Stimulated activated naive CD4-positive, alpha-beta T cell (primary cell): ENCODE data around the gene C4orf50.

Experiments used
- DNase-seq, 6 experiments: peaks; one replicate each; lab custom pipeline; 2025; lab: John Stamatoyannopoulos, UW

Gene C4orf50

DNA sequence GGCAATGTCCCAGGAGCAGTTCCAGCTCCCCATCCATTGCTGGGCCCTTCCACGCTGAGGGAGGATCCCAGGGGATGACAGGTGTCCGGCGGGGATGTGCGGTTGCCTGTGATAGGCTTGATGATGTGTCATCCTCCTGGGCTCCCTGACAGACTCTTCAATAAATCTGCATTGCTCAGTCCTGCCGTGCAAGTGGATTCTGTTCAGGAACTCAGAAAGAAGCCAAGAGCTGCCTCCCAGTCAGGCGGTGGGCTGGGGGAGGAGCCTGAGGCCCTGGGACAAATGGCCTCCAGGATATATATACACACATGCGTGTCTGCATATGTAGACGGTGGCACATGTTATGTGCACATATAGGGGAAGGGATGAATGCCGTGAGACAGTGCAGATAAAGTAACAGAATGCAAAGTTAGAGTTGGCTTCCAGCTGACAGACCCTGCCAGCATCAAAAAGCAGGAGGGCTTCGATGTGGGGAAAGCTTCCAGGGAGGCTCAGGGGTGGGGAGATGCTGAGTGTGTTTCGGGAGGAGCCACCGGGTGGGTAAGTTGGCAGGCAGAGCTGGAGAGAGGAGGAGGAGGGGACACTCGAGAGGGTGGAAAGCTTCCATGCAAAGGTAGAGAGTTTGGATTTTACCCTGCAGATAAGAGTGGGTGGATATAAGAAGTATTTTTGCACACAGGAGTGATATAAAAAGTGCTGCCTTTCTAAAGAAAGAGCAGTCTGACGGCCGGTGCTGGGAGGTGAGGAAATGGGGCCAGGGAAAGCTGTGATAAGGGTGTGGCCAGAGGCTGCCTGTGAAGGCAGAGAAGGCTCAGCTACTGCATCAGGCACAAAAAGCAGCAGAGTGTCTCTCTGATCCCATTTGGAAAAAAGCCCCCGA lies 96.9 kb downstream of the C4orf50 start:
- DNase-seq: no peak

DNA sequence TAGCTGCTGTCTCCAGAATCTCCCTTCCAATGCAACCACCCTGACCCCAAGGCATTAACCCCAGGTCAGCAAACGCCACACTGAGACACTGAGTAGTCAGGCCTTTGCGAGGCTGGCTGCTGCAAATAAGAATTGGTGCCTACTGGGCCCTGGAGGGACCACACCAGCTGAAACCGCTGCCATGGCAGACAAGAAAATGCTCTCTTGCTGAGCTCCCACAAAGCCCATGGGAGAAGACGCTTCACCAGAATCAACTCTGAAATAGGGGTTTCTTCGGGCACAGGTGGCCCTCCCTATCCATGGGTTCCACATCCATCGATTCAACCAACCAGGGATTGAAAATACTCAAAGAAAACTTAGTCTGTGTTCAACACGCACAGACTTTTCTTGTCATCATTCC lies 98.7 kb downstream of the C4orf50 start:
- no peak for DNase-seq

DNA sequence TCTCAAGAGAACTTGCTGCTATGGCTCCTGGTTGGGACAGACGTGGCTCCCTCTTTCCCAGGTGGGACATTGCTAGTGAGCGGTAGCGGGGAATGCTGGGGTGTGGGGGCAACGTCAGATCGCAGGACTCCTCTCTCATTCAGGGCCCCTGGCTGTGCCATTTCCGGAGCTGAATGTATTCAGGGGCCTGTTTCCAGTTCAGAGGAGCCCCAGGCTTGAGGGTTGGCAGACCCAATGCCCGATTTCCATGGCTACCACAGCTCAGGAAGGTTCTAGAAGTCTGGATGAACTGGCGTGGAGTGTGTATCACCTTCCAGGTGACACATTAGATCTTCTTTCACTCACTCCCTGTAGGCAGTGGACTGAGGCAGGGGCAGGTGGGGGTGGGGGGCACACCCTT lies 99.2 kb downstream of the C4orf50 start:
- no peak for DNase-seq

DNA sequence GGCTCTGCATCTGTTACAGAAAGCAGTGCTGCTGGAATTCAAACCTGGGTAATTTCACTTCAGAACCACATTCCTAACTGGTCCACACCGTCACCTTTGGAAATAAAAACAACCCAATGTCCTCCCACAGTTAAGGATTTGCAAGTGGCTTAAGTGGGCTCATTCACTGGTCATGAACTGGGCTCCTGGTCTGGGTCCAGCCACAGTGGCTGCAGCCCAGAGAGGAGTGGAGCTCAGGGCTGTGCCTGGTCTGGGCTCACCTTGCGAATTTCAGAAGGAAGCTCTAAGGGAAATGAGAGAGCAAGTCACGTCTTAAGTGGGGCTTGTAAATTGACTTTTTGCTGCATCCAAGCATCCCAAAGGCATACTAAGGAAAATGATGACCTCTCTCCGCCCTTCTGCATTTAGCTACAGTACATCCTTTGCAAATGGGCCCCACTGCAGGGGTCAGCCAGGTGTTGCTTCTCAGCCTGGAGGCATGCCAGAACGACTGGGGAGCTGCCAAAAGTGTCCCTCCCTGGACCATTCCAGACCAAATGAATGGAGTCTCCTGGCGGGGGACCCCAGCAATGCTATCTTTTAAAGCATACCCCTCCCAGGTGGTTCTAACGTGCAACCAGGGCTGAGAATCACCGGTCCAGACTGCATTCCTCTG lies 99.8 kb downstream of the C4orf50 start:
- no peak for DNase-seq

DNA sequence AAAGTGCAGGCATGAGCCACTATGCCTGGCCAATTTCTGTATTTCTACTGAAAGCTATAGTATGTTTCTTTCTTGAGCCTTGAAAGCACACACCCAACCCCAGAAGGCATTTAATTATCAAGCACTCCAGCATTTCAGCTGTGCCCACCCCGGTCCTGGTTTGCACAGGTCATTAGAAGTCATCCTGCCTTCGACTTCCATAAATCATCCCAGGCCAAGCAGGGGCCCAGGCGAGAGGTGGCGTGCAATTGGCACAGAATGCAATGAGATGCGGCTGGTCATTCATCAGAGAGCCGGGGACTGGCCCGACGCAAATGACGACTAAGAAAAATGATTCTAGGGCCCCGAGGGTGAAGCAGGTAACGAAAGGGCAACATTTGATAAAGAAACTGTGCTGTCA lies 100.6 kb downstream of the C4orf50 start:
- DNase-seq: no peak

DNA sequence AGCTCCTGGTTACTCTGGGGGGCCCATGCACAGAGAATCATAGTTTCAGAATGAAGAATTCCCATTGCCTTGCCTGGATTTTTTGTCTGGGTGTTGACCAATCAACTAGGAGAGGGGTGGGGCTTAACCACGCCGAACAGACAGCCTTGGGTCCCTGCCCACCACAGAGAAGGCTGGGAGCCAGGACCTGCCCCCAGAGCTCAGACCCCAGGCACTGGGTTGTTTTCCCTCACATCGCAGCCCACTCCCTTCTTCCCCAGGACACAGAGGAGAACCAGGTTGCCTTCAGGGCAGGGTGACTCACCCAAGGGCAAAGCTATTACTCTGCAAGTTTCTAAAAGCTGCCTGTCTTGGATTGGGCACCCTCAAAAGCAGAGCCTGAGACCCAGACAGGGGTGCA lies 102.0 kb downstream of the C4orf50 start:
- no peak for DNase-seq

DNA sequence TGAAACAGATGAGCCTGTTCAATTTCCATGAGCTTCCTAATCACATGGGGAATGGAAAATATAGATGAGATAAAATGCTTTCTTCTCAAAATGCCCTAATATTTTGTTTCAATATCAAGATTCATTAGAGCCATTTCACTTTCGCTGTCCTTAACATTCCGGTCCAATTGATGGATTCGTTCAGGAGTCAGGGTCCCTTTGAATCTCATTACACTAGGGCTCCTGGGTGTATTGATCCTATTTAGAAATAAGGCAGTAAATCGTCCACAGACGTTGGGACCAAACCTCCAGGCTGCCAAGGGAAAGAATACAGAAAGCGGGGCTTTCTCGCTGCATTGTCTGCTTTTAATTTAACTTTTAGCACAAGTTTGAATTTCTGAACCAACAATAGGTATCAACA lies 104.8 kb downstream of the C4orf50 start:
- no peak for DNase-seq

DNA sequence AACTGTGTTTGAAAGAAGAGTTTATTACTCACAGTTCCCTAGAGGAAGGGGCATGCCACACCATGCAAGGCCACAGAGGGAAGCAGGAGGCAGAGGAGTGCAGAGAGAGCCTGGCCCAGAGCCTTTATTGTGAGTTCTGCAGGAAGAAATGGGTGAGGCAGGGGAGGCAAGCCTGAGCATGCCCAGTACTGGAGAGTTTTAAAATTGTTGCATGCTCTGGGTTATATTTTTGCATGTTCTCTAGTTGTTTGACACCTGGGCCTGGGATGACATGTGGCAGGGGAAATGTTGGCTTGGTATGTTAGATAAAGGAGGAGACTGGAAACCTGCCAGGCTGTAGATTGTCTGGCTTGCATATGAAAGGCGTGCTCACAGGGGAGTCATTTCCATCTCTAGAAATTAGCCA lies 105.6 kb downstream of the C4orf50 start:
- DNase-seq: no peak

DNA sequence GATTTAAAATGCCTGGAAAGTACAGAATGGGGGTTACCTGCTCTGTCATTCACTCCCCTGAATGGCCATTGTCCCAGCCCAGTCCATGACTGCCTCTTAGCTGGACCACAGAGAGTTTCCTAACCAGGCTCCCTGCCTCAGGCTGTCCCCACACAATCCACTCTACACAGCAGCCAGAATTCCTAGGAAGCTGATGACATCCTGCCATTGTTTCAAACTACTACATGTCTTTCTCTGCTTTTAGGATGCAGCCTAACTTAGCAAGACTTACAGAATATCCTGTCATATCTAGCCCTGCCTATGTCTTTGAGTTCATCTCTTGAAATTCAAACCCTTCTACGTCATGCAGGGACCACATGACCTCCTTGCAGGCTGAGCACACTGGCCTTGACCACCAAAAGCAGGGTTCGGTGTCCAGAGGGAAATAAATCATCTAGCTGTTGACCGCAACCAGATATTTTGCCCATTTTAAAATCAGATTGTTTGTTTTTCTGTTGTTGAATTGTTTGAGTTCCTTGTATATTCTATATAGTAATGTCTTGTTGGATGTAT lies 109.3 kb downstream of the C4orf50 start:
- DNase-seq: no peak

DNA sequence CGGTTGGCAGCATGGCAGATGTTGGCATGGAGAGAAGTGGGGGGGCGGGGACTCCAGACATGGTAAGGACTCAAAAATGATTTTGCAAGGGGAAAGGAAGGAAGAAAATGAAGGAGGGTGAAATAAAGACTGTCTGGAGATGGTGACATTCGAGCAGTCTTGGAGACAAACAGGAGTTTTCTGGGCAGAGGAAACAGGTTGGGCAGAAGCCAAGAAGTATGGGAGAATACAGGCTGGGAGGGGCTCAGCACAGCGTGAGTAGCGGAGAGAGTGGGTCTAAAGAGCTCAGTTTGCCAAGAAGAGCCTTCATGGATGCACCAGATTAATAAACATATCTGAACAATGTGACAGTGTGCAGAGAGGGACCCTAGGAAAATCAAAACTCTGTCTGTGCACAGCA lies 112.0 kb downstream of the C4orf50 start:
- no peak for DNase-seq

DNA sequence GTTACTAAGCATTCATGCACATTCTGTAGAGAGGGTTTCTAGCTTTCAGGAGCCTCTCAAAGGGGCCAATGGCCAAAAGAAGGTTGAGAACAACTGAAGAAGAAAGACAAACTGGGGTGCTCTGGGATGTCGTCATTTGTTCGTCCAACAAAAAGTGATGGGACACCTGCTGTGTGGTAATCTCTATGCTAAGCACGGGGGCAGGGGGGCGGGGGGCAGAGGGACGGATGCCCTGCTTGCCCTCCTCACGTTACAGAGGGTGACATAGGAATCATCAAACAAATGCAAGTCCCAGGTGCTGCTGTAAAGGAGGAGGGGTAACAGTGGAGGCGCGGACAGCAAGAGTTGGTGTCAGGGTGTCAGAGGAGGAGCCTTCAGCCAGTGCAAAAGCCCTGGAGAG lies 112.5 kb downstream of the C4orf50 start:
- no peak for DNase-seq

DNA sequence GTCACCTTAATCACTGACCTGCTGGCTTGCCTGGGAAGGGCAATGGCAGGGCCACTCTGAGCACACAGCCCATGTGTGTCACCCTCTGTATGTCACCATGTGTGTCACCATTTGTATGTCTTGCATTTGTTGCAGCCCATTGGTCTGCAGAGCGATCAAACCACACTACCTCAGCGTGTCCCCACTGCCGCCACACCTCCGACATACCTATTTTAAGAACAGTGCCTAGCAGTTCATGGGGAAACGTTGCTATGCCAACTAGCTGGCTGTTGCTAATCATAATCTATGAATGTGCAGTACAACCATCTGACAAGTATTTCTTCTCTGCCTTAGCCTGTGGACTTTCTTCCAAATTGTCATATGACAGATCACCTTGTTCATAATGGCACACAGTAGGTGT lies 117.4 kb downstream of the C4orf50 start:
- DNase-seq: no peak

DNA sequence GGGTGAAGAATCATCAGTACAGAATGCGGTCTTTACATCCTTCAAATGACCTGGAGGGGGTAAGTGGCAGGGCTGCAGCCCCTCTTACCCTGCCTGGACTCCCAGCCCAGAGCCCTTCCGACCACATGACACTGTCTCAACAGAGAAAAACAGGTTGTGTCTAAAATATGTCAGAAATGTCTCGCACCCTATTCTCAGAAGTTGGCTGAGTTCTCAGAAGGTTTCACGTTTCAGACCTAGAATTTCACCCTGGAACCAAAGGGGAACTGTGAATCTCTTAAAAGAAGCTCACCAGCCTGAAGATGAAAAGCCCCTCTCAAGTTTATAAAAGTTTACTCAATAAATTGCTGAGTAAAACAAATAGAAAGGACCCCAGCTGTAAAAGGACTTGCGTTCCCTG lies 118.3 kb downstream of the C4orf50 start:
- no peak for DNase-seq

DNA sequence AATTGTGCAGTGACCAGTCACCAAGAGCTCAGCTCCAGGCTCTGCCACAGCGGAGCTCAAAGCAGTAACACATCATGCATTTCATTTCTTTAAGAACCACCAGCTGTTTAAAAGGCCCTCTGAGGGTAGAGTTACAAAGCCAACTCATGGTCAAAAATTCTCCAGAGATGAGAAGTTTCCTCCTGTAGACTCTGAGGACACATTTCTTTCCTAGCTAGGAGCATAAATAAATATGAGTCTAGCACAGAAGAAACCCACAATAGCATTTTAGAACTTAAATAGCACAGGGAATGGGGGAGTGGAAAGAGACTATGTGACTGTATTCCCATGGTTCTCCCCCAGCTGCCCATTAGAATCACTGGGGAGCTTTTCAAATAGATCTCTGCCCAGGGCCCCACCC lies 118.8 kb downstream of the C4orf50 start:
- no peak for DNase-seq

DNA sequence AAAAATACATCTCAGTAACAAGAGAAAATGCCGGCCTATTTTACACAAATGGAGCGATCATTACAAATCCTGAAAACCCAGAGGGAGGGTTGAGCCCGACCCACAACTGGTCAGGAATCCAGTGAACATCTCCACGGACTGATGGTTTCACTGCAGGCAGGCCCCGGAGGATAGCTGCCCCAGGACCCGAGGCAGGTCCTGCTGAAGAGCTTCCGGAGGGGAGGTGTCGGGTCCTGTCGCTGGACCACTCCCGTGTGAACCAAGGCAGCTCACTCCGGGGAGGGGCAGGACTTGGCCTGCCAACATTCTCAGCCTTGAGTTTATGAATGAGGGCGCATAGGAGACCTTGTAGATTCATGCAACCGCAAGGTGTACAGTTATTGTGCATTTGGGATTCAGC lies 120.6 kb downstream of the C4orf50 start:
- no peak for DNase-seq

DNA sequence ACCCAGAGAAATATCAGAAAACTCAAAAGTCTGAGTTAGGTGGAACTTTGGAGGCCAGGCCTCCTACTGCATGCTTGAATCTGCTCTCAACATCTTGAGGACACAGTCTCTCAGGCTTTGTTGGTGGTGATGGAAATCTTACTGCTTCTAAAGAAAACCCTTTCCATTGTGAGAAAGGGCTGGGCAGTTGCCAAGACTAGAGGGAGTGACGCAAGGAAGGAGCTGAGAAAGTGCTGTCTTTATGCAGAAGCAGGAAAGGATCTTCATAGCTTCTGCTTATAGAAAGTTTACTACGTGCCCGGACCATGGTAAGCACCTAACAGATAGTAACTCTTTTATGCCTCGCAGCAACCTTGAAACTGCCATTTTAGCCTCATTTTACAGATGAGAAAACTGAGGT lies 122.9 kb downstream of the C4orf50 start:
- no peak for DNase-seq

DNA sequence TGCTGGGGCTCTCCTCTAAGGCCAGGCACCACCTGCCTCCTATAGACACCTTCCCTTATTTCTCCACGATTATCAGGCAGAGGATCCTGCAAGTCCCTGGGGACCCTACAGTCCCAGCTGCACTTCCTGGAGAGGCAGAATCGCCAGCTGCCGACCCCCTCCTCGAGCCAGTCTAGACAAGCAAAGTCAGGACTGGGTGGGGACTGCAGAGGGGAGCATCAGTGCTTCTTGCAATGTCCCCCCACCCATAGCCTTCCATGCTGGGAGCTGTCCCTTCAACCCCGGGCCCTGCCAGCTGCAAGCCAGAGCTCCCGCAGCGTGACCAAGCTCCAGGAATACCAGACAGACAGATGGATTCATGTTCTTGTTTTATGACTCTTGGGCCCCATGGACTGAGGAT lies 124.0 kb downstream of the C4orf50 start:
- no peak for DNase-seq

DNA sequence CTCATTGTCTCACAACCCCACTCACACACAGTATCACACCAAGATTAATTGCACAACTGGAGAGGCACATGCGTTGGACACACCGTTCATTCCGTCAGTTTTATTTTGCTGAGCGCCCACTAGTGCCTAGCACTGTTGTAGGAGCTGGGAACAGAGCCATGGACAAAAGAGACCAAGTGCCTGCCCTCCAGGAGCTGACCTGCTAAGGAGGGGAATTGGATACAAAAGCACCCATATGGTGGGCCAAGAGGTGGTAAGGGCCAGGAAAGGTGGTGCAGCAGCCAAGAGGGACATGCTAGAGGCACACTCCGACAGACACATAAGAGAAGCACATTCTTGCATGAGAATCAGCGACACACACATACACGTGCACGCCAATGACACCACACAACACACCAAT lies 124.6 kb downstream of the C4orf50 start:
- no peak for DNase-seq

DNA sequence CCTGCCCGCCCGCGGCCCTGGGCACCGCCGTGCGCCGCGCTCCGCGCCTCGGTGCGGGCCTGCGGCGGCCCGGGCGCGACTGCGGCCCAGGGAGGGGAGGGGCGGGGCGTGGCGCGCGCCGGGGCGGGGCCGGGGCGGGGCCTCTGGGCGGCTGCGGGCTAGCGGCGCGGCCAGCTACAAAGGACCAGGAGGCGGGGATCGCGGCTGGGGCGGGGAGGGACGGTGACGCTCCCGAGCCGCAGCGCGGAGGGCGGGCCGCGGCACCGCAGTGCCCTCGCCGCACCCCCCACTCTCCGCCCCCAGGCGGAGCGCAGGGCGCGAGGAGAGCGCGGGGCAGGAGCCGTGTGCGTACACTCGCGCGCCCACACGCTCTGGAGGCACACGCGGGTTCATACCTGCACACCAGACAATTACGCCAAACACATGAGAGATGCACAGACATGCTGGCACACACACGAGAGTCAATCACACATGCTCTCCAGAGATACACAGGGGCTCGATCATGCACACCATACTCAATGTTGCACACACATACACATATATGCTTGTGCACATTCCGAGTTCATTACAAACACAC lies 125.1 kb downstream of the C4orf50 start, which contains the start of gene CRMP1:
Gene CRMP1, minus strand, starts transcription at position 83 of the 577 bp plus-strand sequence. CDS start 117 bp downstream, outside the sequence.
- DNase-seq: no peak

DNA sequence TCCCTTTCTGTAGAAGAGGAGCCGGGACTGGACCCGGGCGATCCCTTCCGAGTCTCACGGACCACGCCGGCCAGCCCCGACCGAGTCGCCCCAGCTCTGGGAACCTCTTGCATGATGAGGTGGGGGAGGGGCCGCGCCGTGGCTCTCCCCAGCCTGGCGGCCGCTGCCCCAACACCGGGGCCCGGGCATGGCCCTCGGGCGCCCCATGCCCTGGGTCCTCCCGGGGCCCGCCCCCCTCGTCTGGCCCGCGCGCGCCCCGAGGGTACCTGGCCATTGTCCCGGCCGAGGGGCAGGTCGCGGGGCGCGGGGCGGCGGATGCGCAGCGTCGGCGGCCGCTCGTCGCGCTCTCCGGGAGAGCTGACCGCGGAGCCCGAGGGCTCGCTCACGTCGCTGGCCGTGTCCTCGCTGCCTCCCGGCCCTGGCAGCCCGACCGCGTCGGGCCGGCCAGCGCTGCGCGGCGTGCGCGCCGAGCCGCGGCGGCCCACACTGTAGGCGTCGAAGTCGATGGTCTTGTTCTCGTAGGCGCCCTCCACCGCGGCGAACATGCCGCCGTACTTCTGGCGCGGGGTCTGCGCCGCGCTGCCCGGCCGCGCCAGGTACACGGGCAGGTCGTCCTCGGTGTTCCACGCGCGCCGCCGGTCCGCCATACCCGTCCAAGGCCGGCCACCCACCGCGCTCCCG lies 125.8 kb downstream of the C4orf50 start:
- no peak for DNase-seq

DNA sequence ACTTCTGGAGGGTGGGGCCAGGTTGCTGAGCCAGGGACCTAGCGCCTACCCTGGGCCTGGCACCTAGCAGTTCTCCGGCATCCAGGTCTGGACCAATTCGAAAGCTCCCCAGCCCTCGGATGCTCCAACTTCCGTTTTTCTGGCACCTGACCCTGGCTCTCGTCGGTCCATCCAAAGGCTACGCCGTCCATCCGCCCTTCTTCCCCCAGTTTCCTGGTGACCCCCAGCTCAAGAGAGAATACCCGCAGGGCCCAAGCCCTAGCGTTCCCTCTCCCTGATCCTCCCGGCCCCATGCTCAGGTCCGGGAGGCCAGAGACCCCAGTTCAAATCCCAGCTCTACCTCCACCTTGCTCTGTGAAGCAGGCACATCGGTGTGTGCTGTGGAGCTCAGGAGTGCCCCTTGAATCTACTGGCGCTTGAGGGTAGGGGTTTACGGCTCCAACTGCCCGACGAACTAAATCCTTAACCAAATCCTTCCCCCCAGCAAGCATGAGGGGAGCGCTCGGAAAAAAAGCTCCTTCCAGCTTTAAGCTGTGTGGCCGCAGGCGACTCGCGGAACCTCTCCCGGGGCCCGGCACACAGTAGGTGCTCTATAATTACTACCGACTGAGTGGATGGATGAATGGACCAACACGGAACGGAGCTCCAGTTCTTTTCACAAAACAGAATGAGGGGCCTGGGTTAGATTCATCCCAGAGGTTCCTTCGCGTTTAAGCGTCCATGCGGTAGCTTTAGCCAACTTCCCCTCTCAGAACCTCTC lies 126.5 kb downstream of the C4orf50 start:
- no peak for DNase-seq
